HL-60 (cell line): ENCODE measurements around the gene TELO2.

Experiments used
- DNase-seq, 2 experiments: peaks; one replicate each; pipeline ENCODE4 v3.0.0-alpha.2; 2010 to 2020; ENCODE audit warnings: low read depth in 1 of 2, low spot score in 1 of 2
- H3K27ac ChIP-seq: fragments of 250-450 bp; sonication (Bioruptor Pico); replicated peaks from 2 replicates; pipeline ENCODE4 v1.5.1; 2020; ENCODE audit warnings: mild to moderate bottlenecking, moderate library complexity
- H3K27me3 ChIP-seq: fragments of 250-450 bp; sonication (Bioruptor Pico); 2 replicates; pipeline ENCODE4 v1.5.1; 2021; ENCODE audit warnings: mild to moderate bottlenecking, moderate library complexity; ENCODE audit not compliant: insufficient read depth, poor library complexity, severe bottlenecking
- H3K4me3 ChIP-seq: replicated peaks from 2 replicates; pipeline ENCODE4 v1.5.1; 2011; ENCODE audit warnings: mild to moderate bottlenecking, control low read depth, low read length; ENCODE audit not compliant: insufficient read depth
- GABPA ChIP-seq: IDR thresholded peaks from 2 replicates; pipeline ENCODE4 v1.6.1; 2012; ENCODE audit warnings: low read depth
- POLR2AphosphoS5 ChIP-seq: IDR thresholded peaks from 2 replicates; pipeline ENCODE4 v1.6.1; 2012; ENCODE audit warnings: low read depth
- SPI1 ChIP-seq: IDR thresholded peaks from 2 replicates; pipeline ENCODE4 v1.6.1; 2012; ENCODE audit warnings: low read depth, mild to moderate bottlenecking, borderline replicate concordance
- TF ChIP-seq, protein P1 (sequence below): IDR thresholded peaks from 2 replicates; pipeline ENCODE4 v1.6.1; 2012; ENCODE audit warnings: low read depth; ENCODE audit not compliant: insufficient replicate concordance
- TF ChIP-seq, protein P2 (sequence below): IDR thresholded peaks from one replicate; pipeline ENCODE4 v1.5.1; 2011; ENCODE audit warnings: low read length, control low read depth, inconsistent platforms; ENCODE audit not compliant: insufficient read depth

The TELO2 gene

DNA sequence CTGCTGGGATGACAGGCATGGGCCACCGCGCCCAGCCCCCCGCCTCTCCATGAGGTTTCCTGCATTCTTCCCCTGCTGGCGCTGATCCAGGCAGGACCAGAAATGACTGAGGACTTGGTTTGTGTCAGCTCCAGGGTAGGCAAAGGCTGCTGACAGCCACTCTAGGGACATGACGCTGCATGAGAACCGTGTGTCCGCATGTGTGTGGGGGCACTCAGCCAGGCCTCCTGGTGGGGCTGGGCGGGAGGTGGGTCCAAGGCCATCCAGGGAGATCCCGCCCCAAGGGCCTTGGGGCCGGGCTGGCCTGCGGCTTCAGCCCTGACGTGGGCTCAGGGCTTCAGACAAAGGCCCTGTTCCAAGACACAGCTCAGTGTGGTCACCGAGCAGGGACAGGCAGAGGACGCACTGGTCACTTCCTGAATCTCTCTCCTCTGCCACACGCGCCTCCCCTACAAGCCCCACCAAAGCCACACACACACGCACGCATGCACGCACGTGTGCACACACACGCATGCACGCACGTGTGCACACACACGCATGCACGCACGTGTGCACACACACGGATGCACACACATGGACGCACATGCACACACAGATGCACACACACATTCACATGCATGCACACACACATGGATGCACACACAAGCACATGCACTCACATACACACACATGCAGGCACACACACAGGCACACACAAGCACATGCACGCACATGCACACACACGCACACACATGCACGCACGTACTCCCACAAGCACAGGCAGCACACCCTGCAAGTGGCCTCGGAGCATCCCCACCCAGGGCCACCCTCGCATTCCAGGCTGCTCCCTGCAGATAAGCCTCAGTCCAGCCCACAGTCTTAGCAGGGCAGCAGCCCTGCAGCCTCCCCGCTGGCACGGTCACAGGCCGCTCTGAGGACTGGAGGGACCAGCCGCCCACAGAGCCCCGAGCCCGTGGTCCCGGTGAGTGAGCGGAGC is 35.0 kb downstream of the TELO2 start:
- Histone ChIP-seq H3K4me3 (no peak overlapping the region), H3K27ac (no peak overlapping the region), H3K27me3 (no peaks in the 10 kb centered on the region)
- DNase-seq = no peak
- TF ChIP-seq, protein P1, sequence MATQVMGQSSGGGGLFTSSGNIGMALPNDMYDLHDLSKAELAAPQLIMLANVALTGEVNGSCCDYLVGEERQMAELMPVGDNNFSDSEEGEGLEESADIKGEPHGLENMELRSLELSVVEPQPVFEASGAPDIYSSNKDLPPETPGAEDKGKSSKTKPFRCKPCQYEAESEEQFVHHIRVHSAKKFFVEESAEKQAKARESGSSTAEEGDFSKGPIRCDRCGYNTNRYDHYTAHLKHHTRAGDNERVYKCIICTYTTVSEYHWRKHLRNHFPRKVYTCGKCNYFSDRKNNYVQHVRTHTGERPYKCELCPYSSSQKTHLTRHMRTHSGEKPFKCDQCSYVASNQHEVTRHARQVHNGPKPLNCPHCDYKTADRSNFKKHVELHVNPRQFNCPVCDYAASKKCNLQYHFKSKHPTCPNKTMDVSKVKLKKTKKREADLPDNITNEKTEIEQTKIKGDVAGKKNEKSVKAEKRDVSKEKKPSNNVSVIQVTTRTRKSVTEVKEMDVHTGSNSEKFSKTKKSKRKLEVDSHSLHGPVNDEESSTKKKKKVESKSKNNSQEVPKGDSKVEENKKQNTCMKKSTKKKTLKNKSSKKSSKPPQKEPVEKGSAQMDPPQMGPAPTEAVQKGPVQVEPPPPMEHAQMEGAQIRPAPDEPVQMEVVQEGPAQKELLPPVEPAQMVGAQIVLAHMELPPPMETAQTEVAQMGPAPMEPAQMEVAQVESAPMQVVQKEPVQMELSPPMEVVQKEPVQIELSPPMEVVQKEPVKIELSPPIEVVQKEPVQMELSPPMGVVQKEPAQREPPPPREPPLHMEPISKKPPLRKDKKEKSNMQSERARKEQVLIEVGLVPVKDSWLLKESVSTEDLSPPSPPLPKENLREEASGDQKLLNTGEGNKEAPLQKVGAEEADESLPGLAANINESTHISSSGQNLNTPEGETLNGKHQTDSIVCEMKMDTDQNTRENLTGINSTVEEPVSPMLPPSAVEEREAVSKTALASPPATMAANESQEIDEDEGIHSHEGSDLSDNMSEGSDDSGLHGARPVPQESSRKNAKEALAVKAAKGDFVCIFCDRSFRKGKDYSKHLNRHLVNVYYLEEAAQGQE = no peak
- TF ChIP-seq, protein P2, sequence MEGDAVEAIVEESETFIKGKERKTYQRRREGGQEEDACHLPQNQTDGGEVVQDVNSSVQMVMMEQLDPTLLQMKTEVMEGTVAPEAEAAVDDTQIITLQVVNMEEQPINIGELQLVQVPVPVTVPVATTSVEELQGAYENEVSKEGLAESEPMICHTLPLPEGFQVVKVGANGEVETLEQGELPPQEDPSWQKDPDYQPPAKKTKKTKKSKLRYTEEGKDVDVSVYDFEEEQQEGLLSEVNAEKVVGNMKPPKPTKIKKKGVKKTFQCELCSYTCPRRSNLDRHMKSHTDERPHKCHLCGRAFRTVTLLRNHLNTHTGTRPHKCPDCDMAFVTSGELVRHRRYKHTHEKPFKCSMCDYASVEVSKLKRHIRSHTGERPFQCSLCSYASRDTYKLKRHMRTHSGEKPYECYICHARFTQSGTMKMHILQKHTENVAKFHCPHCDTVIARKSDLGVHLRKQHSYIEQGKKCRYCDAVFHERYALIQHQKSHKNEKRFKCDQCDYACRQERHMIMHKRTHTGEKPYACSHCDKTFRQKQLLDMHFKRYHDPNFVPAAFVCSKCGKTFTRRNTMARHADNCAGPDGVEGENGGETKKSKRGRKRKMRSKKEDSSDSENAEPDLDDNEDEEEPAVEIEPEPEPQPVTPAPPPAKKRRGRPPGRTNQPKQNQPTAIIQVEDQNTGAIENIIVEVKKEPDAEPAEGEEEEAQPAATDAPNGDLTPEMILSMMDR = no peak
- no peak for TF ChIP-seq POLR2AphosphoS5
- TF ChIP-seq SPI1 = no peak
- TF ChIP-seq GABPA = no peak

DNA sequence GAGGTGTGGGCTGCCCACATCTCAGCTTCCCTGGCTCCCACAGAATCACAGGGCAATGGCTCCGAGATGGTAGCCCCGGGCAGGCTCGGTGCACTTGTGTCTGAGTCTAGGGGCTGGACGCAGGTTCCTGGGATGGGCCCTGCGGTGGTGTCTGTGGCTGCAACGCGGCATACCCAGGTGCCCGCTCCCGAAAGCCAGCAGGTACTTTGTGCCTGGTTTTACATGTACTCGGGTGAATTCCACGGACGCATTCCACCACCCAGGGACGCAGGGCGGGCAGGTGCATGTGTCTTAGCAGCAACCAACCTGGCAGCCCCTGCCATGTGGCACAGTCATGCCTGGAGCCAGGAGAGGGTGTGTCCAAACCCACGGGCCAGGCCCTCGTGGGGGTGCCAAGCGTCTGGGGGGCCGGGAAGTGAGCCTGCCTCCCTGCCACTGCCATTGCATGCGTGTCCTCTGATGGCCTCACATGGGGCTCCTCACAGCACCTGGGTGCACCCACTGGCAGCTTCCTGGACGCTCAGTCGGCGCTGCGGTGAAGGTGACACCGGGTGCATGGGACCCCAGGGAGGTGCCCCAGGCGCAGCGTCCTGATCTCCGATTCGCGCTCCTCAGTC is 35.9 kb downstream of the TELO2 start:
- Histone ChIP-seq H3K27ac (no peak overlapping the region), H3K4me3 (no peak overlapping the region), H3K27me3 (no peaks in the 10 kb centered on the region)
- TF ChIP-seq, protein P2 = no peak
- no peak for TF ChIP-seq POLR2AphosphoS5
- TF ChIP-seq, protein P1 = no peak
- no peak for TF ChIP-seq GABPA
- TF ChIP-seq SPI1 = no peak
- no peak for DNase-seq

DNA sequence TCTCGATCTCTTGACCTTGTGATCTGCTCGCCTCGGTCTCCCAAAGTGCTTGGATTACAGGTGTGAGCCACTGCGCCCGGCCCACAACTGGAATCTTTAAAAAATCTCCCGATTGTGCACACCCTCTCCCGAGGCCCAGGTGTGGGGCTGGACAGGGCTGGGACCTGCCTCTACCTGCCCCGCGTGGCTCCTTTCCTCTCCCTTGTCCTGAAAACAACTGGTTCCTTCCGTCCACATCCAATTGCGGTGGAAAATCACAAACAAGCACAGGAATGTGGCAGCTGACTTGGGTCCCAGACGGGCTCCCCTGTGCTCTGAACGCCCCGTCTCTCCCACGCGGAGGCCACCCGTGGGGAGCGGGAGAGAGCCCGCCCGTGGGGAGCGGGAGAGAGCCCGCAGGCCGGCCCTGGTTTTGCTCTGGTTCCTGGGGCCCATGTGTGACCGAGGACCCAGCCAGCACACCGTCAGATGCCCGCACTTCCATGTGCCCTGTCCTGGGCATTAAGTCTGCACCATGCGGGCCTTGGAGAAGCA is 37.3 kb downstream of the TELO2 start:
- no peaks in the 10 kb centered on the region for H3K27me3 ChIP-seq
- TF ChIP-seq SPI1 (no peak), POLR2AphosphoS5 (no peak), GABPA (no peak)
- TF ChIP-seq, protein P2 = no peak
- TF ChIP-seq, protein P1 = no peak
- no peak overlapping the region for H3K27ac ChIP-seq
- DNase-seq = no peak
- no peak overlapping the region for H3K4me3 ChIP-seq
